PC-3 (cell line): ENCODE data around the gene DLST.

Source experiments
- EZH2 ChIP-seq: fragments of 300-600 bp; sonication (generic); IDR thresholded peaks from one replicate; pipeline ENCODE4 v1.6.1; 2017; ENCODE audit warnings: antibody characterized with exemption, mild to moderate bottlenecking, low read length; ENCODE audit not compliant: unreplicated experiment
- TF ChIP-seq, protein P1 (sequence below): fragments of 300-600 bp; sonication (generic); conservative IDR thresholded peaks from 2 replicates; pipeline ENCODE4 v1.5.1; 2017; ENCODE audit warnings: antibody characterized with exemption, low read depth, mild to moderate bottlenecking, low read length

DNA sequence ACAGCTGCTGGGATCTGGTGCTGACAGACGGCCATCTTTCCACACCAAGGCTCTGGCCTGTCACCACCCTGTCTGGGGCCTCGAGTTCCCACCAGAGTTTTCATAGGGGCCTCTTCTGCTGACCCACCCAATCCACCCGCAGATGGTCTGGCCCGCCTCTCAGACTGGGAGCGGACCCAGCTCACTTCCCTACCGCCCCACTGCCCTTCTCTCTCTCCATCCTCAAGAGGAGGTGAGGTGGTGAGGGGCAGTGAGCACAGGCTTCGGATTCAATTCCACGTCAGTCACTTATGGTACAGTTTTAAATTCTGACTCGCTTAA is 53.6 kb downstream of the DLST start:
- TF ChIP-seq EZH2: no peak
- TF ChIP-seq, protein P1, sequence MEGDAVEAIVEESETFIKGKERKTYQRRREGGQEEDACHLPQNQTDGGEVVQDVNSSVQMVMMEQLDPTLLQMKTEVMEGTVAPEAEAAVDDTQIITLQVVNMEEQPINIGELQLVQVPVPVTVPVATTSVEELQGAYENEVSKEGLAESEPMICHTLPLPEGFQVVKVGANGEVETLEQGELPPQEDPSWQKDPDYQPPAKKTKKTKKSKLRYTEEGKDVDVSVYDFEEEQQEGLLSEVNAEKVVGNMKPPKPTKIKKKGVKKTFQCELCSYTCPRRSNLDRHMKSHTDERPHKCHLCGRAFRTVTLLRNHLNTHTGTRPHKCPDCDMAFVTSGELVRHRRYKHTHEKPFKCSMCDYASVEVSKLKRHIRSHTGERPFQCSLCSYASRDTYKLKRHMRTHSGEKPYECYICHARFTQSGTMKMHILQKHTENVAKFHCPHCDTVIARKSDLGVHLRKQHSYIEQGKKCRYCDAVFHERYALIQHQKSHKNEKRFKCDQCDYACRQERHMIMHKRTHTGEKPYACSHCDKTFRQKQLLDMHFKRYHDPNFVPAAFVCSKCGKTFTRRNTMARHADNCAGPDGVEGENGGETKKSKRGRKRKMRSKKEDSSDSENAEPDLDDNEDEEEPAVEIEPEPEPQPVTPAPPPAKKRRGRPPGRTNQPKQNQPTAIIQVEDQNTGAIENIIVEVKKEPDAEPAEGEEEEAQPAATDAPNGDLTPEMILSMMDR: no peak
